H7 (cell line): ENCODE measurements around the gene ACBD6. TPM values are rescaled to one million over a fixed set of nuclear protein-coding genes. Genes with fewer than 3 reads are reported as not detected.
A peak's percentile ranks its signal among the peaks of the same experiment; 100 is the strongest.

ENCODE experiments used
- DNase-seq: peaks from one replicate; pipeline ENCODE4 v3.0.0; 2012
- H3K27me3 ChIP-seq: 2 replicates; pipeline ENCODE4 v1.6.0; 2011; ENCODE audit warnings: mild to moderate bottlenecking, low read length; ENCODE audit not compliant: control insufficient read depth, insufficient read depth
- H3K36me3 ChIP-seq: replicated peaks from 2 replicates; pipeline ENCODE4 v1.5.1; 2011; ENCODE audit warnings: low read length; ENCODE audit not compliant: control insufficient read depth, insufficient read depth
- H3K4me3 ChIP-seq: 2 replicates; pipeline ENCODE4 v1.5.1; 2011; ENCODE audit warnings: low read depth, mild to moderate bottlenecking, control low read depth, low read length, moderate library complexity; ENCODE audit not compliant: insufficient read depth
- total RNA-seq: library from RNA; depleted of rRNA; stranded (reverse); fragments of >200 nt; shearing (Covaris generic); gene quantifications from 2 replicates; pipeline ENCODE4 v1.2.3, GENCODE V29; 2014

Gene ACBD6
- total RNA-seq, 1 experiment from 2014 or later: 73.2 TPM

DNA sequence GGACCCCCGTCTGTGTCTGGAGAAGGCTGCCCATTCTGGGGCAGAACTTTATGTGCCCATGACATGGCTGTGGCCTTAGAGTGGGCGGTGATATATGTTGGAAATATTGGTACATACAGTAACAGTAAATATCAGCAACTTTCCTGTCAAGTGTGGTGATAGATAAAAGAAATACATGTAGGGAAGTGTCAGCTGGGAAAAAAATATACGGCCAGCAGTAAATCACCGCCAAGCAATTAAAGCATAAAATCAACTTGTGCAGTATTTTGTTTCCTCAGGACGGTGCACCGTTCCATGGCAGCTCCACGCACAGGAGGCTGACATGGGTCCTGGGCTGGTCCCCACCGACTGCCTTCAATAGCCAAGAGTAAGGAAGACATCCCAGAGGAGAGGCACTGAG is 244.9 kb downstream of the ACBD6 start:
- Histone ChIP-seq H3K36me3 (no peaks in the 10 kb centered on the region), H3K4me3 (no peak overlapping the region), H3K27me3 (no peaks in the 10 kb centered on the region)
- DNase-seq: no peak

DNA sequence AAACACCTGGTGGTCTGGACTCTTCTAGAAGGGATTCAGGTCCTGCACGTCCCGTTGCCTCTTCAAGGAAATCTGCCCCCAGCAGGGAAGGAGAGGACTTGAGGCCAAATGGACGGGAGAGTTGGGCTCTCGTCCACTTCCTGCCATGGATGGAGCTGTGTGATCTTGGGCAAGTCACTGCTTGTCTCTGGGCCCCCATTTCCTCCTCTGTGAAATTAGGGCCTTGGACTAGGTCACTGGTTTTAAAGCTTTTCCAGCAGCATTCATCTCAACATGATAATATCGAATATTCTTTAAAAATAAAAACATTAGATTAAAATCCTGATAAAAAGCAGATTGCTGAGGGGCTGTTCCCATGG is 245.4 kb downstream of the ACBD6 start:
- DNase-seq: no peak
- Histone ChIP-seq H3K27me3 (no peaks in the 10 kb centered on the region), H3K4me3 (no peak overlapping the region), H3K36me3 (no peaks in the 10 kb centered on the region)

DNA sequence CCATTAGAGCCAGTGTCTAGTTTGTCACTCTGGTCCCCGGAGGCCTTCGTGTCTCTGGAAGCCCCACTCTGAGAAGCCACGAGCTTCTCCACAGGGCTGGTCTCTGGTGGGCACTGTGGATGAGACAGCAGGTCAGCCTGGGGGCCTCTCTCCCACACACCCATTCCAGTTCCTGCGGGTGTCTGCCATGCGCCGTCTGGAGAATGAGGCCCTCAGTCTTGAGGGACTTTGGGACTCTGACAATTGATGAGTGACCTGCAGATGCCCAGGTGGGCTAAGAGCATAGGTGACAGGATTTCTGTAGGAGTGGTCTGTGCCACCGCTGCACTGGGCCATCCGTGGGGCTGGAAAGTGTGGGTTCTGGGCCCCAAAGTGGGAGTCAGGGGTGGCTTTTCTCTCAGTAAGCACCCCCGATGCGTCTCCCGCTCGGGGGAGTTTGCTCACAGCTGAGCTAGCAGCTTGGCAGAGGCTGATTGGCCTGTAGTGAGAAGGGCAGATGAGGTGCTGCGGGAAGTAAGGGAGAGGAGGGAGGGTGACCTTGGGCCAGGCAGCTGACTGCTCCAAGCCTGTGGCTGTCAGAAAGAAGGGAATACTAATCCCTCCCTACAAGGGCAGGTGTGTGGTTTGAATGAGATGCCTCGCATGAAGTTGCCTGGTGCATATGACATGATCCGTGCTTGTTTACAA is 245.9 kb downstream of the ACBD6 start:
- DNase-seq: peak; percentile 68

DNA sequence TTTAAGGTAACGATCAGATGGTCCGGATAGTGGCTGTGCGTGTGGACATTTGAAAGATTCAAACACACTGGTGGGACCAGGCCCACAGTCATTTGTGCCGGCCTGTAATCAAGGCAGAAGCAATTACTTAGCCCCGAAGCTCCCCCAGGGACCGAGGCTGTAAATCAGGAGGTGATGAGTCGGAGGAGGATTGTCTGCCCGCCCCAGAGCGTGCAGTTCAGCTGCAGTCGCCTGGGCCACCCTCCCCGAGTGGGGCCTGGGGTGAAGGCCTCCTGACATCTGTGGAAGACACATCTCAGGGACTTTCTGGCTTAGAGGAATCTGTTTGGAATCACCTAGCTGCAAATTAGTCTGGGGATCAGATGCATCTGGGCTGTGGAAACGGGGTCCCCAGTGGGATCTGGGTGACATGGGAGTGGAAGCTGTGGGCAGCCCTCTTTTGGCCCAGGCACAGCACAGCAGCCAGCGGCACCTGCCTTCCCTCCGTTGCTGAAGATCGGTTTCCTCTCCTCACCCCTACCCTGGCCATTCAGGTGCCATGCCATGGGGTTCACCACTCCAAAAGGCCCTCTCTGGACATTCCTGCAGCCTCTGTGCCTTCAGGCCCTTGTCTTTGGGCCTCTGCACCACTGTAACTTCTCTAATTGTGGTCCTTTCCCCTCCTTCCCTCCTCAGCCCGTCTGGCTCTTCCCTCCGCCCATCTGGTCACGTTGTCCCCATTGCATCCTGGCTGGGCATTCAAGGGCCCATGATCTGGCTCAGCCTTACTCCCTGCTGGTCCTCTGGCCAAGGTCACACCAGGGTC is 246.6 kb downstream of the ACBD6 start:
- H3K27me3 ChIP-seq: no peaks in the 10 kb centered on the region
- no peak overlapping the region for H3K4me3 ChIP-seq
- peak; percentile 37 for DNase-seq
- H3K36me3 ChIP-seq: no peaks in the 10 kb centered on the region

More for the DNA sequence above, 245.9 kb downstream of the ACBD6 start:
- Histone ChIP-seq H3K36me3 (no peaks in the 10 kb centered on the region), H3K4me3 (no peak overlapping the region), H3K27me3 (no peaks in the 10 kb centered on the region)

DNA sequence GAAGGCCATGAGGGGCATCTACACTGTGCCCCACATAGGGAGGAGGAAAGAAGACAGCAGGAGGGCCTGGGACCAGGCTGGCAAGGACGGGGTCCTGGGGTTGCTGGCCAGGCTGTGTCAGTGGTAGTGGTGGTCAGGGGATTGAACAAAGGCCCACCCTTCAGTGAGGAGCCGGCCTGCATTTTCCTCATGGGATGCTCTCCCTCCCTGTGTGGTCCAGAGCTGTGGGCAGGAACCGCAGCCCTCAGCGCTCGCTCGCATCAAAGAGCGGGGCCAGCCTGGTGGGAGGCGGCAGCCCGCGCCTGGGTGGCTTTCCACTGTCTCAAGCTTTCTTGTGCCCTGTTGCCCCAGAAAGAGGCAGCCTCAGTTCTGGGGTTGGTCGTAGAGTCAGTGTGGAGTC is 247.5 kb downstream of the ACBD6 start:
- H3K27me3 ChIP-seq: no peaks in the 10 kb centered on the region

DNA sequence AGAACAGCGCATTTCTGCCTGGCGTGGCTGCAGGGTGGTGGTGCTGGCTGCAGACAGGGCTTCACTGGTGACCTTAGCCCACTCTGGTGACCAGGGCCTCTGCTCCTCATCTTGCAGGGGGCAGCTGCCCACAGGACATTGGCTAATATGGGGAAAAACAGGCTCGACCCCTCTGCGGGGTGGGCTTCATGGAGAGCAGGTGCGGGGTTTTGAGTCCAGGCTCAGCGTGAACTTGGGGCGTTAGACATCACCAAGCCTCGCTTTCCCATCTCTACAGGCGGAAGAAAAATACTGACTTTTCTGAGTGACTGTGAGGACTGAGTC is 247.9 kb downstream of the ACBD6 start:
- DNase-seq: no peak
- H3K27me3 ChIP-seq: no peaks in the 10 kb centered on the region

More for the DNA sequence above, 247.5 kb downstream of the ACBD6 start:
- Histone ChIP-seq H3K36me3 (no peaks in the 10 kb centered on the region), H3K4me3 (no peak overlapping the region)
- DNase-seq: peak; percentile 73

DNA sequence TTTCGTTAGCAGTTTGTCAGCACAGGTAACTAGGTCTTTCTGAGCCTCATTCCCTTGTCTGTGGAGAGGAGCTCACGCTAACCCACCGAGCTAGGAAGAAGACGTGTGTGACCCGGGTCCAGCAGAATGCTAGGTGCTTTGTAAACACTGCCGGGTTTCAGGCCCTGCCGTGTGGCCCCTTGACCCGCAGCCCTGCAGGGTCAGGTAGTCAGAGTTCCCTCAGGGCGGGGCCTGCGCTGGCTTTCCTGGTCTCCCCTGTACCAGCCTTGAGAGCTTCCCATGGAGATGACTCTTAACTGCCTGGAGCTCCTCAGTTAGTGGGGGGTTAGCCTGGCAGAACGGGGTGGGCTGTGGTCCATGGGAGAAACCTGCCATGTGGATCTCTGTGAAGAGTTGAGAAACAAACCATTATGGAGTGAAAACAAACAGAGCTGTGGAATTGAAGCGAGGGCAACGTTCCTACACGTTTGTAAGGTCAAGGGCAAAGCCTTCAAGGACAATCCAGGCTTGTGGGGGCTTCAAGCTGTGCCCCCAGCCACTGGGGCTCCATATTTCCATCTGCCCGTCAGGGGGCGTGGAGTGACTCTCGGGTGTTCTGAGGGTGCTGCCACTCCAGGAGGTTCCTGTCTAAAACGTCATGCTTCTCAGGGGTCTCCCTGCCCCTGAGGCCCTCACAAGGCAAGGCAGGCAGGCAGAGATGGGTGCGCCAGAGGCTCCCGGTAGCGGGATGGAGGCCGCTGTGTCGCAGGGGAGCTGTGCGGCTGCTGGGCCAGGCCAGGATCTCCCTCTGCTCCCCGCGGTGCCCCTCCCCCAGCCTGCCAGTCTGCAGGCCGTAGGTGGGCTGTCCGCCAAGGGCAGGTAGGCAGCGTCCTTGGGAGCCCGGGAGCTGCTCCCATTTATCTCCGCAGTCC is 248.5 kb downstream of the ACBD6 start:
- Histone ChIP-seq H3K27me3 (no peaks in the 10 kb centered on the region), H3K36me3 (no peaks in the 10 kb centered on the region), H3K4me3 (no peak overlapping the region)
- peak; percentile 66 for DNase-seq

More for the DNA sequence above, 247.9 kb downstream of the ACBD6 start:
- Histone ChIP-seq H3K4me3 (no peak overlapping the region), H3K36me3 (no peaks in the 10 kb centered on the region)

DNA sequence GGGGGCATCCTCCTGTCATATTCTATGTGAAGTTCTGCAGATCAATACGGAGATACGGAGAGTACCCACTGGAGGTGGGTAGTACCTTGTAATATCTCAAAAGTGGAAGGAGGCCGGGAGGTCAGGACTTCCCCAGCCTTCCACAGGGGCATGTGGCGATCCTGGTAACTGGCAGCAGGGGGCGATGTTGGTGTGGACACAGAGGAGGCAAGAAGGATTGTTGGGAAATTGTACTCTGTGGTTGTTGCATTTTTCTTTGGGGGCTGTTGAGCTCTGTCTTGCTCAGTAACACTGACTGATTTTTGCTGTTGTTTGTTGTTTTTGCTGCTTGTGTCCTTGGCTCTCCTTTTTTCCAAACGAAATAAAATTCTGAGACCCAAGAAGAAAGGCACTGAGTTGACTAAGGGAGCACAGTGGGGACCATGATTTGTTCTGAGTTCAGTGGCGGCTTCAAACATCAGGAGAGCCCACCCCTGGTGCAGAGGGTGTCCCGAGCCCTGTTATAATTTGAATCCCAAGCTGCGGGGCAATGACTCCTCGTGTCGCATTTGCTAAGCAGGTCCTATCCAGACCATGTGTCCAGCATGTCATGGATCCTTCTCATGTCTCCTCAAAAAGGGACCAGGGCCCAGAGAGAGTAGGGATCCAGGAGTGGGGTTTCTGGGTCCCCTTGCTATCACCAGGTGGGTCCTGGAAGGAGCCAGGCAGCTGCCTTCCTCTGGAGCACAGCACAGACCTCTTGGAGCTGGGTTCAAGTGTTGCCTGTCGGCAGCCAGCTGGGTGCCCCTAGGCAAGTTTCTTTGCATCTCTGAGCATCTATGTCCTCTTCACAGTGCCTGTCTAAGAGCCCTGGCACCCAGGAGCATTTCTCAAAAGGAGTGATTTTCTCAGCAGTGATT is 249.5 kb downstream of the ACBD6 start:
- DNase-seq: peak; percentile 90
- Histone ChIP-seq H3K4me3 (no peak overlapping the region), H3K27me3 (no peaks in the 10 kb centered on the region), H3K36me3 (no peaks in the 10 kb centered on the region)

DNA sequence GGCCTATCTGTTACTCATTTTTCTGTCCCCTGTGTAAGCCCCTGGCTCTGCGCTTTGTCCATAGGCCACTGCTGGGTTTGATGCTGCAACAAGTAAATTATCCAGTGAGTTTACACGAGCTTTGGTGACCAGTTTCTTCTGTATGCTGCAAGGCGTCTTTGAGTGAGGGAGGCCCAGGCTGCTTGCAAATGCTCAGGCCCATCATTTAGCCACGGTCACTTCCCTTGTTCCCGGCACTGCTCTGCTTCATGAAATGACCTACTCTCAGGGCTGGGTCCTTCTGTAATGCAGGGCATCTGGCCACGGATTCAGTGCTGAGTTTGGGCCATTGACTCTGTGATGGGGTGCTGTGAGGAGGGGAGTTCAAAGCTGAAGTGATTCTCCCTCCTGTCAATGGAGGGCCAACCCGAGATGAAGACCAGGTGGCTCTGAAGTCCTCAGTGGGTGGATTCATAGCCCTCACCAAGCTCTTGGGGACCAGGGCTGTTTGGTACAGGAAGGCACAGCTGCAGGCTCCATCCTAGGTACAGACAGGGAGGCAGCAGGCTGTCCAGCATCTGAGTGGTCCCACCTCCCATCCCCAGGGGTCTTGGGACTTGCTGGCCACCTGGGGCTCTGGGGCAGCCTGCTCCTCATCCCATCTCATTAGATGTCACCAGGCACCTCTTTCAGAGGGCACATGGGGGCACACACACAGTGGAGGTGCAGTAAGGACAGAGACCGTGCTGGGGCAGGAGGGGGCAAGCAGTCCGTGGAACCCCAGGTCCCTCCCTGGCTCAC is 250.7 kb downstream of the ACBD6 start:
- DNase-seq: no peak
- Histone ChIP-seq H3K36me3 (no peaks in the 10 kb centered on the region), H3K4me3 (no peak overlapping the region), H3K27me3 (no peaks in the 10 kb centered on the region)

DNA sequence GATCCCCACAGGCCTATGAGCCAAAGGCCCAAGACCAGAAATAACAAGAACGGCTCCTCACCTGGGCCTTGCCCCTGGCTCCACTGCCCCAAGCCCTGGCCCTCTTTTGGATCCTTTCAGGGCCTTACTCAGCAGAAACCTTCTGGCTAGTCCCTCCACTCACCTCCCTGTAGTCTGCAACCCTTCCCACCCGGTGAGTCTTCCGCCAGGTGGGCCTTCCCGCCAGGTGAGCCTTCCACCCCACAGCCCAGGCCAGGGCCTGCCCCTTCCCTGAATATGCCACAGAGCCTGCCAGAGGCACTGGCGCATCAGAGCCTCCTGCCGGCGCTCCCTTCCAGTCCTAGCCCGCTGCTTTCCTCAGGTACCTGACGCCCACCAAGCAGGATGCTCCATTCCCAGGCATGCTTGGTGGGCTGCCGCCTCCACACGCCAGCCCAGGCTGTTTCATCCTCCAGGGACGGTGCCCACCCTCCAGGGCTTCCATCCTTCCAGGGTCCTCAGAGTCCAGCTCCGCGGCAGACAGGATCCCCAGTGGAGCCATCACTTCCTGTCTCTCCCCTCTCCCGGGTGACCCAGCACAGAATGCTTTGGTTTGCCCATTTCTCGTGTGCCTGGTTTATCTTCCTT is 251.4 kb downstream of the ACBD6 start:
- no peak overlapping the region for H3K4me3 ChIP-seq
- no peaks in the 10 kb centered on the region for H3K36me3 ChIP-seq
- peak; percentile 42 for DNase-seq
- H3K27me3 ChIP-seq: no peaks in the 10 kb centered on the region

DNA sequence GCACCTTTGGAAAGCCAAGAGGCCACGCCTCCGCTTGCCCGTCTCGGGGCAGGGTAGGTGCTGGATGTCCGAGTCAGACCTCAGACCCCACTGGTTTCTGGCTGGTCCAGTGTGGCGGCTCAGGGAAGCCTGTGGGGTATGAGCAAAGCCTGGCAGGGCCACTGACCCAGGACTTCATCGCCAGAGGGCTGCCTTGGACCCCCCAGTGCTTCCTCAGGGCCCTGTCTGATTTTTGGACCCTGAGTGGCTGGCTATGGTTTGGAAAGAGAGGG is 251.9 kb downstream of the ACBD6 start:
- no peaks in the 10 kb centered on the region for H3K36me3 ChIP-seq
- DNase-seq: peak; percentile 24
- no peaks in the 10 kb centered on the region for H3K27me3 ChIP-seq
- no peak overlapping the region for H3K4me3 ChIP-seq

DNA sequence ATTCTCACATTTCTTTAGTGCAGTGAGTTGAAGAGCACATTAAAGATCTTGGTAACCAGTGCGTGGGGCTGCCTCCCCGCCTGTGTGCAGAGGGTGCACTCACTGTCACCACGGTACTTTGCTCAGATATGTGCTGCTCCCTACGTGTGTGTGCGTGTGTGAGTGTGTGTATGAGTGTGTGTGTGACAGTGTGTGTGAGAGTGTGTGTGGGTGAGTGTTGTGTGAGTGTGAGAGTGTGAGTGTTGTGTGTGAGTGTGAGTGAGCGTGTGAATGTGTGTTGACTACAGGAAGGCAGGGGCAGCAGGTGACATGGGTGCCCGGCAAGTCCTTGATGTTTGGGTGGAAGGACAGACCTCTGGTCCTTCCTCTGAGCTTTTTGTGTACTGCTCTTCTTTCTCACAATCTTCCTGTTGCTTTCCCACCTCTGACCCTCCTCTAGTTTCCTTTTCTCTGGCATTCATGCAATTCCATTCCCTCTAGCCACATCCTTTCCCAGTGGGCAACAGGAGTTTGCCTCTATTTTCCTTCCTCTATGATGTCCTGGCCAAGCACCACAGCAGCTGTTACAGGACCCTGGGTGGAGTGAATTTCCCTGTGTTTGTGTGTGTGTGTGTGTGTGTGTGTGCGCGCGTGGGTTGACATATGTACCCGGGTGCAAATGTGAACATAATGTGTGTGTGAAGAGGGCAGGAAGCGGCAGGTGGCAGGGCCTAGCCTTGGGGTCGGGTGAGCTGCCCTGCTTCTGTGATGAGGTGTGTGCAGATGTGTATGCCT is 252.5 kb downstream of the ACBD6 start:
- peak; percentile 21 for DNase-seq
- no peak overlapping the region for H3K4me3 ChIP-seq
- no peaks in the 10 kb centered on the region for H3K36me3 ChIP-seq
- H3K27me3 ChIP-seq: no peaks in the 10 kb centered on the region
